Tibial artery (tissue), 4 donors: ENCODE measurements around the gene TENM3.
"Not testable (repeated sequence)": the region's sequence is repeated elsewhere in the genome, so short reads cannot be mapped to it uniquely, and the experiment has no call there.

Experiments
- DNase-seq, 2 donors: peaks; one replicate each; pipeline ENCODE4 v3.0.0-alpha.2; 2019
- H3K27ac ChIP-seq, 2 donors: fragments of 200-600 bp; sonication (generic) in 1 of 2; 1 replicate in 1 of 2; 2 replicates in 1 of 2; pipeline ENCODE4 v1.5.1; 2018 to 2019; ENCODE audit warnings: mild to moderate bottlenecking in 1 of 2
- H3K27me3 ChIP-seq, 2 donors: fragments of 200-600 bp; sonication (generic) in 1 of 2; one replicate each; pipeline versions ENCODE4 v1.5.1 to v1.6.0; 2016 to 2019
- H3K36me3 ChIP-seq, 3 donors: fragments of 200-600 bp; sonication (generic) in 2 of 3; one replicate each; pipeline ENCODE4 v1.5.1; 2016 to 2019; ENCODE audit warnings: mild to moderate bottlenecking in 2 of 3
- H3K4me1 ChIP-seq, 4 donors: fragments of 200-600 bp; sonication (generic) in 2 of 4; 1 replicate in 3 of 4; 2 replicates in 1 of 4; pipeline ENCODE4 v1.5.1; 2016 to 2019
- H3K4me3 ChIP-seq, 2 donors: fragments of 200-600 bp; sonication (generic) in 1 of 2; 1 replicate in 1 of 2; 2 replicates in 1 of 2; pipeline ENCODE4 v1.5.1; 2018 to 2019; ENCODE audit warnings: mild to moderate bottlenecking in 2 of 2
- H3K9me3 ChIP-seq, 3 donors: fragments of 200-600 bp; sonication (generic) in 1 of 3; one replicate each; pipeline ENCODE4 v1.5.1; 2016 to 2019
- intact Hi-C: fragments of 100-400 bp; cut with DNase I; formaldehyde crosslinking; loops from one replicate; pipeline ENCODE4 v1.15.0; 2023; ENCODE audit warnings: low total_unique reads
- TF ChIP-seq, protein P1 (sequence below), 2 experiments: fragments of 200-600 bp in 1 of 2; fragments of 450-650 bp in 1 of 2; IDR thresholded peaks; one replicate each; pipeline ENCODE4 v1.5.1; 2017 to 2019; ENCODE audit warnings: antibody characterized with exemption in 2 of 2, mild to moderate bottlenecking in 1 of 2, moderate library complexity in 1 of 2

Gene TENM3

DNA sequence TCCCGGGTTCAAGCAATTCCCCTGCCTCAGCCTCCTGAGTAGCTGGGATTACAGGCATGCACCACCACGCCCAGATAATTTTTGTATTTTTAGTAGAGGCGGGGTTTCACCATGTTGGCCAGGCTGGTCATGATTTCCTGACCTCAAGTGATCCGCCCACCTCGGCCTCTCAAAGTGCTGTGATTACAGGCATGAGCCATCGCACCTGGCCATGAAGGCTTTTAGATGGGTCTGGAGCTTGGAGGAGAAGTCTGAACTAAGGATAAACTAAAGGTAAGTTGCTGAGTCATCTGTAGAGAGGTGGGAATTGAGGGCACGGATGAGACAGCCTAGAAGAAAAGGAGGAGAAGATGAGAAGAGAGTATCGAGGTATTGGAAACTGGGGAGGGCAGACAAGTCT is at the start of gene TENM3:
Gene TENM3, plus strand, starts transcription at position 199 of the 400 bp plus-strand sequence. CDS start 80,619 bp downstream, outside the sequence.
- H3K27me3 ChIP-seq, H3K4me3 ChIP-seq, H3K9me3 ChIP-seq, H3K27ac ChIP-seq, intact Hi-C loops, H3K36me3 ChIP-seq, DNase-seq, H3K4me1 ChIP-seq: not testable (repeated sequence)

DNA sequence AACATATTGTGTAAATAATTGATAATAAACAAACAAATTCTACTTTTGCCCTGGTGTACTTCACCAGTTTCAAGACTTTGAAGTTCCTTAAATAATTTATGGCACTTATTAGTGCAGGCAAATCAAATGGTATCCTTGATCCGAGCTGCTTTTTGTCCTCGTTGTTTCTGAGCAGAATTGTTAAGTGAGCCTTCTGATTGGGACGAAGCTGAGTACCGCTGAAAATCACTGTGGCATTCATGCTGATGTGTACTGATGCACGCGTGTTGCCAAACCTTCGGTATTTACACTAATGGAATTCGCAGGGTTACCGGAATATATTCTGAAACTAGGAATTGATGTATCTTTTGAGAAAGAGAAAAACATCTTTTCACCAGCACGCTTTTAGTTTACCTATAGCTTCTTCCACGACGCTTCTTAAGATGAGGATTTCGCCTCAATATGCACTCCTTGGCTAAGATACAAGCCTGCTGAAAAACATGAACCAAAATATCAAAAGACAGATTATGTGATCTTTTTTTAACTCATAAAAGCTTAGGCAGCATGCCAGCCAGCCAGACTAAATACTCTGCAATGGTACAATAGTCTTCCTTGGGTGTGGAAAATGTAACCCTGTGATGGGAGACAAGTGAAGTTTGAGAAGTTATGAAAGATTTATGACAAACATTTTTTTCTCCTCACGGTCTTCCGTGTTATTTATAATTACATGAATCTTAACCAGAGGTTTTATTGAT is 48.9 kb upstream of the TENM3 start:
- Histone ChIP-seq H3K4me1 (no peaks in the 10 kb centered on the region), H3K4me3 (no peak overlapping the region), H3K27ac (no peak overlapping the region), H3K9me3 (no peaks in the 10 kb centered on the region), H3K36me3 (no peaks in the 10 kb centered on the region), H3K27me3 (no peaks in the 10 kb centered on the region)
- DNase-seq = no peak
- TF ChIP-seq, protein P1, sequence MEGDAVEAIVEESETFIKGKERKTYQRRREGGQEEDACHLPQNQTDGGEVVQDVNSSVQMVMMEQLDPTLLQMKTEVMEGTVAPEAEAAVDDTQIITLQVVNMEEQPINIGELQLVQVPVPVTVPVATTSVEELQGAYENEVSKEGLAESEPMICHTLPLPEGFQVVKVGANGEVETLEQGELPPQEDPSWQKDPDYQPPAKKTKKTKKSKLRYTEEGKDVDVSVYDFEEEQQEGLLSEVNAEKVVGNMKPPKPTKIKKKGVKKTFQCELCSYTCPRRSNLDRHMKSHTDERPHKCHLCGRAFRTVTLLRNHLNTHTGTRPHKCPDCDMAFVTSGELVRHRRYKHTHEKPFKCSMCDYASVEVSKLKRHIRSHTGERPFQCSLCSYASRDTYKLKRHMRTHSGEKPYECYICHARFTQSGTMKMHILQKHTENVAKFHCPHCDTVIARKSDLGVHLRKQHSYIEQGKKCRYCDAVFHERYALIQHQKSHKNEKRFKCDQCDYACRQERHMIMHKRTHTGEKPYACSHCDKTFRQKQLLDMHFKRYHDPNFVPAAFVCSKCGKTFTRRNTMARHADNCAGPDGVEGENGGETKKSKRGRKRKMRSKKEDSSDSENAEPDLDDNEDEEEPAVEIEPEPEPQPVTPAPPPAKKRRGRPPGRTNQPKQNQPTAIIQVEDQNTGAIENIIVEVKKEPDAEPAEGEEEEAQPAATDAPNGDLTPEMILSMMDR (IDR thresholded peaks at IDR 0.05) = no peak
- intact Hi-C loops = no loop called here

DNA sequence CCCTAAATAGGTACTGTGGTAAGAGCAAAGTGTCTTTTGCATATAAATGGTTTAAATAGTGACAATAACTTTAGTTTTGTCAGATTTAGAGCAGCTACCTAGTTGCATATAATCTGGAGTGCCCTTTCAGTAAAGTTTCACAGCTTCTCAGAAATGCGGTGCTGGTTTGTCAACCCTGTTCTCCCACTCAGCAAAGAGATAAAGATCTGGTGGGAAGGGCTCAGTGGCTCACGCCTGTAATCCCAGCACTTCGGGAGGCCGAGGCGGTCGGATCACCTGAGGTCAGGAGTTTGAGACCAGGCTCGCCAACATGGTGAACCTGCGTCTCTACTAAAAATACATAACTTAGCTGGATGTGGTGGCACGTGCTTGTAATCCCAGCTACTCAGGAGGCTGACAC is 45.6 kb upstream of the TENM3 start:
- Histone ChIP-seq H3K4me1 (no peaks in the 10 kb centered on the region), H3K36me3 (no peaks in the 10 kb centered on the region), H3K27ac (no peak overlapping the region), H3K4me3 (no peak overlapping the region), H3K9me3 (no peaks in the 10 kb centered on the region), H3K27me3 (no peaks in the 10 kb centered on the region)
- TF ChIP-seq, protein P1 (IDR thresholded peaks at IDR 0.05) = no peak
- intact Hi-C loops = no loop called here
- no peak for DNase-seq

DNA sequence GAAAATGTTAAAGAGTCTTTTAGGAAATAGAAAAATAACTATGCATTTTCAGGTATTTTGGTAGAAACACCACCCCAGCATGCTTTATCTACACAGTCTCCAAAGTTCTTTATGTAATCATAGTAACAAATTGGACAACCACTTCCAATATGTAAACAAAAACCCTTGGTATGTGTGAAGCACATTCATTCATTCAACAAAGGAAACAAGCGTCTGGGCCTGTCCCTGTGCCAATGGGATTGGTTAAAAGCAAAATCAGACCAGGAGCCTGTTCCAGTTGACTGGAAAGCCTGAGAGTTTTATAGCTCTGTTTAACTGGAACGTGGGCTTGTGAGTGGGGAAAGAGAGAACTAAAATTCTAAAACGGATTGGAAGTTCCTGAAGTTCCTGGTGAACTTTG is 41.3 kb upstream of the TENM3 start:
- intact Hi-C loops = no loop called here
- Histone ChIP-seq H3K4me3 (no peak overlapping the region), H3K9me3 (no peaks in the 10 kb centered on the region), H3K27me3 (no peaks in the 10 kb centered on the region), H3K36me3 (no peaks in the 10 kb centered on the region), H3K4me1 (no peaks in the 10 kb centered on the region), H3K27ac (no peak overlapping the region)
- no peak for DNase-seq
- TF ChIP-seq, protein P1 (IDR thresholded peaks at IDR 0.05) = no peak

DNA sequence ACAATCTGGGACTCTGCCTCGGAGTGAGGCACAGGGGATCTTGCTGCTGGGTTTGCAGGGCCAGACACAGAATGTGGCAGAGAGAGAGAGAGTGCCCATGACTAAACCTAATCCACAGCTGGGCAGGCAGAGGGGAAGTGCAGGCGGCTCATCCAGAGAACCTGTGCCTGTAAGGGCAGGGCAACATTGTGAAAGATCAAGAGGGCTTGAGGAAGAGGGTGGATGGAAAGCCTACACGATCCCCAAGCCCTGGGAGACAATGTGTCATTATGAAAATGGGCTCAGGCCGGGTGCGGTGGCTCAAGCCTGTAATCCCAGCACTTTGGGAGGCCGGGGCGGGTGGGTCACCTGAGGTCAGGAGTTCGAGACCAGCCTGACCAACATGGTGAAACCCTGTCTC is 40.6 kb upstream of the TENM3 start:
- DNase-seq = no peak
- intact Hi-C loops = no loop called here
- no peaks in the 10 kb centered on the region for H3K36me3 ChIP-seq
- H3K4me1 ChIP-seq = peaks cover 0 to 2% (median 0%) of the 10 kb centered on the region in 4 donors
- H3K27me3 ChIP-seq = no peaks in the 10 kb centered on the region
- no peak overlapping the region for H3K4me3 ChIP-seq
- no peaks in the 10 kb centered on the region for H3K9me3 ChIP-seq
- TF ChIP-seq, protein P1 (IDR thresholded peaks at IDR 0.05) = no peak
- H3K27ac ChIP-seq = no peak overlapping the region

DNA sequence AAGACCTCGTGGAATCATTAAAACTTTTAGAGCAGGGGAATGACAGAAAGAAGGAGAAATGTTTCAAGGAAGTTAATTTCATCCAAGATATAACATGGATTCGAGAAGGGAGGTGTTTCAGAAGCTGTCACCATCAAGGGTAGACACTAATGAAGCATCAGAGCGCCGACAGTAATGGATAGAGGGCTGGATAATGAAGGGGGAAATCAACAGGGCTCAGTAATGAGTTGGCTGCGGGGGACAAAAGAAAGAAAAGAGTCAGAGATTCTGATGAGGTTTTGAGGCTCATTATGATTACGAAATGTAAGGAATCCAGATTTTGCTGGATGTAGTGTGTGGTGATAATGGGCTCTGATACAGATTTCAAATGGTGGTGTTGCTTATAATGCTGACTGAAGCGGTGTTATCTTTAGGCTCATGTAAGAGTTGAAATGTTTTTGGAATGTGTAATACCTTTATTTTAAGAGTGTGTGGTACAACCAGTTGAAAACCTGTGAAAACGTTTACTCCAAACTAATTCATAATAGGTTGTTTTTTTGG is 39.3 kb upstream of the TENM3 start:
- TF ChIP-seq, protein P1 (IDR thresholded peaks at IDR 0.05) = no peak
- Histone ChIP-seq H3K27ac (no peak overlapping the region), H3K9me3 (no peaks in the 10 kb centered on the region), H3K36me3 (no peaks in the 10 kb centered on the region), H3K4me3 (no peak overlapping the region), H3K27me3 (no peaks in the 10 kb centered on the region), H3K4me1 (peaks cover 0 to 9% (median 0%) of the 10 kb centered on the region in 4 donors)
- intact Hi-C loops = no loop called here
- DNase-seq = no peak
